Ectodermal cell (in vitro differentiated cells): ENCODE measurements around the gene SF3B4.
A peak's percentile ranks its signal among the peaks of the same experiment; 100 is the strongest.
"Not testable (repeated sequence)": the region's sequence is repeated elsewhere in the genome, so short reads cannot be mapped to it uniquely, and the experiment has no call there.

Experiments used
- H3K27ac ChIP-seq: 2 replicates; pipeline ENCODE4 v1.7.0; 2013; ENCODE audit warnings: mild to moderate bottlenecking, low read depth, low read length; ENCODE audit not compliant: insufficient read depth, poor library complexity, severe bottlenecking
- H3K27me3 ChIP-seq: 2 replicates; pipeline ENCODE4 v1.7.0; 2013; ENCODE audit warnings: mild to moderate bottlenecking, low read length; ENCODE audit not compliant: insufficient read depth, control insufficient read depth, poor library complexity, severe bottlenecking
- H3K36me3 ChIP-seq: one replicate; pipeline ENCODE4 v1.7.0; 2013; ENCODE audit warnings: low read length; ENCODE audit not compliant: control insufficient read depth, insufficient read depth
- H3K4me1 ChIP-seq: one replicate; pipeline ENCODE4 v1.7.0; 2013; ENCODE audit warnings: low read length; ENCODE audit not compliant: control insufficient read depth, insufficient read depth
- H3K4me3 ChIP-seq: 2 replicates; pipeline ENCODE4 v1.7.0; 2013; ENCODE audit warnings: low read depth, low read length, control low read depth; ENCODE audit not compliant: insufficient read depth
- H3K9me3 ChIP-seq: 2 replicates; pipeline ENCODE4 v1.7.0; 2013; ENCODE audit warnings: mild to moderate bottlenecking, low read length, moderate library complexity; ENCODE audit not compliant: control insufficient read depth
- WGBS, 2 experiments: methylation state at CpG; one replicate each; pipeline ENCODE4 v1.1.7; 2013; ENCODE audit warnings: missing lambda C conversion rate in 2 of 2; 5-methylcytosine and 5-hydroxymethylcytosine counted together

The SF3B4 gene

GRCh38 chr1:149888999-149889289 lies 38.7 kb downstream of the SF3B4 start:
- WGBS, 2 experiments = 63 to 66% methylated on average over 6 of the region's 6 CpGs
- Histone ChIP-seq H3K36me3 (no peaks in the 10 kb centered on the region), H3K9me3 (no peaks in the 10 kb centered on the region), H3K4me1 (peaks cover 3% of the 10 kb centered on the region), H3K4me3 (peak overlapping the region; percentile 80), H3K27me3 (no peaks in the 10 kb centered on the region), H3K27ac (peak overlapping the region; percentile 98)

DNA sequence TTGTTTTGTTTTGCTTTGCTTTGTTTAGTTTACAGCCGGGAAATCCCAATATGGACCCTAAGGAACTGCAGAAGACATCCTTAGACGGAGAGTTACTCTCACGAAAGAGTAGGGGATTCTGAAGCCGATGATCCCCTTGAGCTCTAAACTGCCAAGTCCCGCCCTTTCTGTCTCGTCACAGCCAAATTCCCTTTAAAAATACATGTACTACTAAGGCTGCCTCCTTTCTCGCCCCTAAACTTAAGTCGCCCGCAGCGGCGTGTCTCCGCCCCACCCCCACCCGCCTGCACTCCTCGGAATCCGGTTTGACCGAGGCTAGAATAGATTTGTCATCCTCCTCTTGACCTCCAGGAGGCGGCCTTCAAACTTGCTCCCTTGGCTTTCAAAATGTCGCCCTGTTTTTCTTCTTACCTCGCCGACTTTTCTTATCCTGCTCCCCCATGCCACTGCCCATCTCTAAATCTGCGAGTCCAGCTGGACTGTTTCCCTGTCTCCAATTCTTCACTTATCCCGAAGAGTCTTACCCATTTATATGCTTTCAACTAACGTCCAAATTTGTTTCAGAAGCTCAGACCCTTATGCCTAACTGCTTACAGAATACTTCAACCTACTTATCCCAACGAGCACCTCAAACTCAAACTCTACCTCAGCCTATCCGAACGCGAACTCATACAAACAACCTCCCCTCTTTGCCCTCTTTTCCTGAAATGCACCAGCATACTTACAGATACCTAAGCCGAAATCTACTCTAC lies 39.2 kb downstream of the SF3B4 start:
- Histone ChIP-seq H3K36me3 (no peaks in the 10 kb centered on the region), H3K4me1 (peaks cover 4% of the 10 kb centered on the region), H3K4me3 (peak overlapping the region; percentile 80), H3K27me3 (no peaks in the 10 kb centered on the region), H3K27ac (peak overlapping the region; percentile 98), H3K9me3 (no peaks in the 10 kb centered on the region)
- 4% methylated on average over 28 of the region's 28 CpGs for WGBS, 2 experiments

GRCh38 chr1:149887456-149888246 lies 40.0 kb downstream of the SF3B4 start:
- H3K4me1 ChIP-seq = peaks cover 4% of the 10 kb centered on the region
- WGBS, 2 experiments = 0 to 1% methylated on average over 46 of the region's 46 CpGs
- H3K4me3 ChIP-seq = peak overlapping the region; percentile 80
- H3K9me3 ChIP-seq = no peaks in the 10 kb centered on the region
- H3K27me3 ChIP-seq = no peaks in the 10 kb centered on the region
- H3K27ac ChIP-seq = peak overlapping the region; percentile 98
- no peaks in the 10 kb centered on the region for H3K36me3 ChIP-seq

GRCh38 chr1:149887196-149887455 lies 40.5 kb downstream of the SF3B4 start:
- H3K9me3 ChIP-seq, H3K27me3 ChIP-seq, H3K4me1 ChIP-seq, H3K36me3 ChIP-seq: not testable (repeated sequence)
- Histone ChIP-seq H3K4me3 (peak overlapping the region; percentile 80), H3K27ac (peak overlapping the region; percentile 98)
- WGBS, 2 experiments = 0 to 1% methylated on average over 10 to 13 of the region's 13 CpGs

GRCh38 chr1:149886396-149887195 lies 41.0 kb downstream of the SF3B4 start:
- 0 to 1% methylated on average over 62 of the region's 62 CpGs for WGBS, 2 experiments
- H3K27ac ChIP-seq = peak overlapping the region; percentile 98
- no peaks in the 10 kb centered on the region for H3K27me3 ChIP-seq
- no peaks in the 10 kb centered on the region for H3K36me3 ChIP-seq
- H3K4me1 ChIP-seq = peaks cover 4% of the 10 kb centered on the region
- no peaks in the 10 kb centered on the region for H3K9me3 ChIP-seq
- H3K4me3 ChIP-seq = peak overlapping the region; percentile 80

DNA sequence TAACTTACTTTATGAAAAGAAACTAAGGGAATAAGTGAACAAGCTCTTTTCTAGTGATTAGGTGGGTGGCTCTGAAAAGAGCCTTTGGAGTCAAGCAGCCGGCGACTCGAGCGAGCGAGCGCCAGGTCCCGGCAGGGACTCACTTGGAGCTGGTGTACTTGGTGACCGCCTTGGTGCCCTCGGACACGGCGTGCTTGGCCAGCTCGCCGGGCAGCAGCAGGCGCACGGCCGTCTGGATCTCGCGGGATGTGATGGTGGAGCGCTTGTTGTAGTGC lies 41.5 kb downstream of the SF3B4 start:
- not testable (repeated sequence) for H3K4me1 ChIP-seq, H3K9me3 ChIP-seq, H3K27me3 ChIP-seq, H3K36me3 ChIP-seq
- 0 to 1% methylated on average over 19 of the region's 19 CpGs for WGBS, 2 experiments
- peak overlapping the region; percentile 80 for H3K4me3 ChIP-seq
- peak overlapping the region; percentile 98 for H3K27ac ChIP-seq

- H3K36me3 ChIP-seq = no peaks in the 10 kb centered on the region
- H3K4me1 ChIP-seq = peaks cover 4% of the 10 kb centered on the region
- peak overlapping the region; percentile 98 for H3K27ac ChIP-seq
- H3K4me3 ChIP-seq = peak overlapping the region; percentile 80
- WGBS, 2 experiments = 1% methylated on average over 35 to 36 of the region's 36 CpGs
- no peaks in the 10 kb centered on the region for H3K27me3 ChIP-seq
- no peaks in the 10 kb centered on the region for H3K9me3 ChIP-seq
Observed at GRCh38 chr1:149885339-149886120, 42.1 kb downstream of the SF3B4 start.

GRCh38 chr1:149884433-149885338 lies 42.9 kb downstream of the SF3B4 start:
- Histone ChIP-seq H3K4me1 (peaks cover 4% of the 10 kb centered on the region), H3K4me3 (peak overlapping the region; percentile 80), H3K9me3 (no peaks in the 10 kb centered on the region), H3K27ac (peak overlapping the region; percentile 98), H3K36me3 (no peaks in the 10 kb centered on the region), H3K27me3 (no peaks in the 10 kb centered on the region)
- WGBS, 2 experiments = 10 to 18% methylated on average over 7 to 9 of the region's 9 CpGs

DNA sequence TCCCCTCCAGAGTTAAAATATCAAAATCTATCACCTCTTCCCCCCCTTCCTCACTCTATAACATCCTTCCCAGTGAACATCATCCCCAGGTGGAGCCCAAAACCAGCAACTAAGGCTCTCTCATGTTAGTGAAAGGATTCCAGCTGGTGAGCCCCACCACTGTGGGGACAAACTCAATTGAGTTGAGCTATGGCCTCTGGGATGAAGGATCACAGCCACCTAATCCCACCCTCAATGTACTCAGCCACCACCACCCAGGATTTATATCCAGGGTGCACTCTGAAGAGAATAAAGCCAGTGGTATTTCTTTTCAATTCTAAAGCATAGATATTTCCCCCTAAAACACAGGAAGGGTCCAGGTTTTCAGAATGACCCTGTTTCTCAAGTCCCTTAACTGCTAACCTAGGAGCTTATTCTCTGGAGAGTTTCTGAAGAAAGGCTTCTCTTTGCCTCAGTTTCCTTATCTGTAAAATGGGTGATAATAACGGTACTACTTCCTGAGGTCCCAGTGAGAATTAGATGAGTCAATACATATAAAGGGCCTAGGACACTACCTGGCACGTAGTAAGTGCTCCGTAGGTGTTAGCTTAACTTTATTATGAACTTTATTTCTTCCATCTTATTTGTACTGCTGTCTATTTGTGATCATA lies 43.9 kb downstream of the SF3B4 start:
- Histone ChIP-seq H3K27ac (no peak overlapping the region), H3K4me3 (no peak overlapping the region), H3K4me1 (peaks cover 4% of the 10 kb centered on the region), H3K9me3 (no peaks in the 10 kb centered on the region), H3K36me3 (no peaks in the 10 kb centered on the region), H3K27me3 (no peaks in the 10 kb centered on the region)
- WGBS, 2 experiments = 88 to 89% methylated on average over 3 of the region's 3 CpGs
